Right lobe of liver (tissue), 6 donors: ENCODE data around the gene TNFRSF19. TPM values are rescaled to one million over a fixed set of nuclear protein-coding genes. Genes with fewer than 3 reads are reported as not detected.

Experiments
- ATAC-seq, 4 donors: fragments of 200-7000 bp; cut with Tn5 transposase; one replicate each; pipeline ENCODE4 v1.9.1; 2020; ENCODE audit warnings: mild to moderate bottlenecking in 4 of 4, moderate library complexity in 4 of 4
- DNase-seq, 3 donors: peaks; one replicate each; pipeline ENCODE4 v3.0.0-alpha.2; 2020
- H3K27ac ChIP-seq, 3 donors: fragments of 200-600 bp; one replicate each; pipeline ENCODE4 v1.8.0; 2022
- H3K27me3 ChIP-seq, 2 donors: fragments of 200-600 bp; one replicate each; pipeline ENCODE4 v1.8.0; 2022
- H3K36me3 ChIP-seq, 4 donors: fragments of 200-600 bp; sonication (generic) in 1 of 4; one replicate each; pipeline versions ENCODE4 v1.5.1 to v1.8.0; 2017 to 2022; ENCODE audit warnings: control low read depth in 1 of 4
- H3K4me1 ChIP-seq, 4 donors: fragments of 200-600 bp; sonication (generic) in 1 of 4; one replicate each; pipeline versions ENCODE4 v1.5.1 to v1.8.0; 2017 to 2022; ENCODE audit warnings: control low read depth in 1 of 4
- H3K4me3 ChIP-seq, 3 donors: fragments of 200-600 bp; one replicate each; pipeline ENCODE4 v1.8.0; 2022
- H3K9me3 ChIP-seq, 4 donors: fragments of 200-600 bp; sonication (generic) in 1 of 4; one replicate each; pipeline versions ENCODE4 v1.5.1 to v1.8.0; 2017 to 2022; ENCODE audit warnings: control low read depth in 1 of 4
- POLR2A ChIP-seq: fragments of 450-650 bp; IDR thresholded peaks from one replicate; pipeline ENCODE4 v1.6.1; 2017; ENCODE audit warnings: antibody characterized with exemption, mild to moderate bottlenecking
- WGBS: methylation state at CpG from one replicate; pipeline ENCODE4 v1.1.6; 2018; ENCODE audit warnings: low coverage, low lambda C conversion rate; ENCODE audit not compliant: insufficient coverage; ENCODE audit errors: missing lambda C conversion rate; 5-methylcytosine and 5-hydroxymethylcytosine counted together
- intact Hi-C, 2 donors: fragments of 100-400 bp; cut with DNase I; formaldehyde crosslinking; loops; one replicate each; pipeline versions ENCODE4 v1.11.2 to v1.14.1; 2022
- total RNA-seq, 6 experiments: library from RNA; depleted of rRNA in 2 of 6; stranded (reverse); fragments of >200 nt in 2 of 6; fragmentation: NEBNext Ultra II Directional in 3 of 6; extraction: Animal tissue kit (Norgen Biotek cat#: 25700) in 3 of 6; gene quantifications; one replicate each; pipeline versions ENCODE4 v1.1.0 to v1.2.4, GENCODE V29; 2016 to 2023
- TF ChIP-seq, protein P1 (sequence below), 4 donors: fragments of 200-600 bp in 3 of 4; fragments of 450-650 bp in 1 of 4; IDR thresholded peaks; one replicate each; pipeline versions ENCODE4 v1.5.1 to v1.8.0; 2016 to 2022; ENCODE audit warnings: antibody characterized with exemption in 4 of 4, mild to moderate bottlenecking in 2 of 4
- donor health status: DM: no; HTN: yes; CAD: no.
- donor health status: DM: no; HTN: no; CAD: no.
- donor health status: DM: no; HTN: no; CAD: no.
- donor health status: DM: no; HTN: yes; CAD: no.
- donor health status: DM: no; HTN: yes; CAD: no.

TNFRSF19 gene
- total RNA-seq, 6 experiments from 2014 or later, result 0.06 to 0.37 (median 0.29) TPM; not detected in 1

DNA sequence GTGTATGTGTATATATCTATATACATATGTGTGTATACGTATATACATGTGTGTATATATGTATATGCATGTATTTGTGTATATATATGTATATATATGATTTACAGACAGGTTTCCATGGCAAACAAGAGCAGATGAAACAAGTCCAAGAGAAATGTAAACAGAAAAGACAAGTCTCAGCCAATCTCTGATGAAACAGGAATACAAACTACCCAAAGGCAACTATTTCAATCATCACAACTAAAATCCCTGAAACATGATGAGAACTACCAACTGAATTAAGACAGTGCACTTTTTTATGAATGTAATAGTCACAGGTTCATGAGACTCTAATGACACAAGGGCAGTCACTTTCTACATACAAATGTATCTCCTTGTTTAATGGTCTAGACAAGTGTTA lies 140.2 kb downstream of the TNFRSF19 start:
- ATAC-seq, result no peak
- no peak overlapping the region for H3K27ac ChIP-seq

DNA sequence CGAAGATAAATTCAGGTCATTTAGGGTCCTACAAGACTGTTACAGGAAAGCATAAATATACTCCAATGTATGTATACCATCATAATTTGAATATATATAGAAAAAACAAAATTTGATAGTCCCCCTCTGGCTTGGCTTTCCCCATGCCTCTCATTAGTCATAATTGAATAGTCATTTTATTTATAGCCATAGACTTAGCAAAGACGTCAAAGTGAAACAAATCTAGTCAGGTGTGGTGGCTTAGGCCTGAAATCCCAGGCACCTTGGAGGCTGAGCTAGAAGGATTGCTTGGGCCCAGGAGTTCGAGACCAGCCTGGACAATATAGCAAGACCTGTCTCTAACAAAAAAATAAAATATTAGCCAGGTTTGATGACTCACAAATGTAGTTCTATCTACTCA lies 141.1 kb downstream of the TNFRSF19 start:
- no peak for DNase-seq
- Histone ChIP-seq H3K36me3 (no peaks in the 10 kb centered on the region), H3K4me3 (no peak overlapping the region), H3K27ac (no peak overlapping the region), H3K27me3 (no peaks in the 10 kb centered on the region), H3K9me3 (no peaks in the 10 kb centered on the region), H3K4me1 (no peaks in the 10 kb centered on the region)
- no peak for TF ChIP-seq POLR2A
- no peak for ATAC-seq
- WGBS, result 58% methylated on average over 3 of the region's 3 CpGs
- intact Hi-C loops, result no loop called here

More for the DNA sequence above, 140.2 kb downstream of the TNFRSF19 start:
- TF ChIP-seq, protein P1, sequence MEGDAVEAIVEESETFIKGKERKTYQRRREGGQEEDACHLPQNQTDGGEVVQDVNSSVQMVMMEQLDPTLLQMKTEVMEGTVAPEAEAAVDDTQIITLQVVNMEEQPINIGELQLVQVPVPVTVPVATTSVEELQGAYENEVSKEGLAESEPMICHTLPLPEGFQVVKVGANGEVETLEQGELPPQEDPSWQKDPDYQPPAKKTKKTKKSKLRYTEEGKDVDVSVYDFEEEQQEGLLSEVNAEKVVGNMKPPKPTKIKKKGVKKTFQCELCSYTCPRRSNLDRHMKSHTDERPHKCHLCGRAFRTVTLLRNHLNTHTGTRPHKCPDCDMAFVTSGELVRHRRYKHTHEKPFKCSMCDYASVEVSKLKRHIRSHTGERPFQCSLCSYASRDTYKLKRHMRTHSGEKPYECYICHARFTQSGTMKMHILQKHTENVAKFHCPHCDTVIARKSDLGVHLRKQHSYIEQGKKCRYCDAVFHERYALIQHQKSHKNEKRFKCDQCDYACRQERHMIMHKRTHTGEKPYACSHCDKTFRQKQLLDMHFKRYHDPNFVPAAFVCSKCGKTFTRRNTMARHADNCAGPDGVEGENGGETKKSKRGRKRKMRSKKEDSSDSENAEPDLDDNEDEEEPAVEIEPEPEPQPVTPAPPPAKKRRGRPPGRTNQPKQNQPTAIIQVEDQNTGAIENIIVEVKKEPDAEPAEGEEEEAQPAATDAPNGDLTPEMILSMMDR (IDR thresholded peaks at IDR 0.05), result no peak
- no peak for TF ChIP-seq POLR2A
- Histone ChIP-seq H3K4me1 (no peaks in the 10 kb centered on the region), H3K27me3 (no peaks in the 10 kb centered on the region), H3K36me3 (no peaks in the 10 kb centered on the region), H3K9me3 (no peaks in the 10 kb centered on the region), H3K4me3 (no peak overlapping the region)
- 88% methylated on average over 1 of the region's 1 CpG for WGBS
- intact Hi-C loops, result no loop called here
- no peak for DNase-seq

DNA sequence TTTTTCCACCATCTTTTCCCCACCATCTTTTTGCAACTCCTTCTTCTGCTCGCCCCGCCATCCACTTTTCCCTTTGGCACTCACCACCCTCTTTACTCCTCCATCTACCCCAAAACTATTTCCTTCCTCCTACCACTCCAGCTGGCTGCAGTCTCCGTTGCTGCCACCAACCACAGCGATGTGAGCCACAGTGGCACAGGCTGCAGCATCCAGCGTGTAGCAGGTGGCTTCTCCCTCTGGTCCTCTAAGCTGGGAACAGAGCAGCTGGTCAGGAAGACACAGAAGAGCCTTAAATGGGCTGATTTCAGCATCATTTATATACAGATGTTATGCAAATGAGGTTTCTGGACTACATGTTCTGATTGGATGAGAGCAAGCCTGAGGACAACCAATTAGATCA lies 144.5 kb downstream of the TNFRSF19 start:
- no peak for DNase-seq

DNA sequence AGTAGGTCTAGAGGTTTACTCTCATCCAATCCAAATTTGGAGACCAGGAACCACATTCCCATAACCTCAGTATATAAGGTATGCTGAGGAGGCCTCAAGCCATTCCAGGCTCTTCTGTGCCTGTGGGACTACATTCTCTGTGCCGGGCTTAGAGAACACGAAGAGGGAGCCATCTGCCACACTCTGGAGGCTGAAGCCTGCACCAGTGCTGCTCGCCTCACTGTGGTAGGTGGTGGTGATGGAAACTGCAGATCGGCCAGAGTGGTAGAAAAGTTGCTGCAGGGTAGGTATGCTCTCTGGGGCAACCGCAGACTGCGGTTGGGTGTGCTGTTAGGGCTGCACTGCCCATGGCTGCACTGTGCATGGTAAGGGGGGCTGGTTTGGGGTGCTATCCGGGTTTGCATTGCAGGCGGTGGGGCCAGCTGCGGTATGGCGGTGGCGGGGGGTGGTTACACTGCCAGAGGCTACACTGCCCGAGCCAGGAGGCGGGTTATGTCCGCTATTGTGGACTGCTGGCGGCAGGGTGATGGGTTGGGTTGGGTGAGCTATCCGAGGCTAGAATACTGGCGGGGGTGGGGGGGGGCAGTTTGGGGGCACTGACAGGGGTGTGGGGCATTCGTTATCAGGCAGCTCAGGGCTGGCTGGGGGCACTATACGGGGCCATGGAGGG lies 145.0 kb downstream of the TNFRSF19 start:
- no peaks in the 10 kb centered on the region for H3K4me1 ChIP-seq
- no peak for DNase-seq
- intact Hi-C loops, result no loop called here

More for the DNA sequence above, 144.5 kb downstream of the TNFRSF19 start:
- no peak for ATAC-seq
- TF ChIP-seq POLR2A, result no peak
- TF ChIP-seq, protein P1 (IDR thresholded peaks at IDR 0.05), result no peak
- H3K9me3 ChIP-seq, result no peaks in the 10 kb centered on the region
- no peaks in the 10 kb centered on the region for H3K4me1 ChIP-seq
- no peaks in the 10 kb centered on the region for H3K36me3 ChIP-seq
- H3K27me3 ChIP-seq, result no peaks in the 10 kb centered on the region
- 74% methylated on average over 5 of the region's 5 CpGs for WGBS
- intact Hi-C loops, result no loop called here
- no peak overlapping the region for H3K4me3 ChIP-seq
- H3K27ac ChIP-seq, result no peak overlapping the region

DNA sequence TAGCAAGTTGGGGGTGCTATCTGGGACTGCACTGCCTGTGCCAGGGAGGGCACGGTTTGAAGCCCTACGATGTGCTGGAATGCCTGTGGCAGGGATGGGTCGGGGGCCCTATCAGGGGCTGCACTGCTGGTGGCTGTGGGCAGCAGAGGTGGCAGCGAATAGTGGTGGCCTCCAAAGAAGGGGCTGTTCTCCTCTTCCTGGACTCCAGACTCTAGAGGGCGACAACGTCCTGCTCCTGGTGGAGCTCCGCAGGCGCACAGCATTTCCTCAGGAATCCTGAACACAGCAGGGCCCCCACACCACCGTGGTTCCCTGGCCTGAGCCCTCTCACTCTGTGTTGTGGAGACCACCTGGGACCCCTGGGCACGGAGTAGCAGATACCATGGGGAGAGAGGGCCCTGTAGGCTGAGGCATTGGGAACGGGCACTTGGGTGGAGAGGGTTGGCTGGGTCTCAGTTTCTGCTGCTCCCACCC lies 145.6 kb downstream of the TNFRSF19 start:
- ATAC-seq (peak in 1 of 4 donors; percentile 35), DNase-seq (no peak)
- intact Hi-C loops, result no loop called here
- WGBS, result 0% methylated on average over 1 of the region's 11 CpGs
- Histone ChIP-seq H3K4me3 (no peak overlapping the region), H3K27ac (no peak overlapping the region), H3K4me1 (no peaks in the 10 kb centered on the region), H3K36me3 (no peaks in the 10 kb centered on the region), H3K27me3 (no peaks in the 10 kb centered on the region), H3K9me3 (no peaks in the 10 kb centered on the region)
- TF ChIP-seq POLR2A, result no peak
- TF ChIP-seq, protein P1 (IDR thresholded peaks at IDR 0.05), result peak in 1 of 4 donors; percentile 14

More for the DNA sequence above, 145.0 kb downstream of the TNFRSF19 start:
- no peaks in the 10 kb centered on the region for H3K9me3 ChIP-seq
- no peaks in the 10 kb centered on the region for H3K36me3 ChIP-seq
- no peaks in the 10 kb centered on the region for H3K27me3 ChIP-seq
- peak in 1 of 4 donors; percentile 33 for ATAC-seq
- no peak for TF ChIP-seq POLR2A
- TF ChIP-seq, protein P1 (IDR thresholded peaks at IDR 0.05), result no peak
- H3K4me3 ChIP-seq, result no peak overlapping the region
- WGBS, result 92% methylated on average over 7 of the region's 19 CpGs
- no peak overlapping the region for H3K27ac ChIP-seq
